IMR-90 (cell line): Measurements from ENCODE around the gene ME1. TPM values are rescaled to one million over a fixed set of nuclear protein-coding genes. Genes with fewer than 3 reads are reported as not detected.

Experiments used
- ATAC-seq: fragments of 200-7000 bp; cut with Tn5 transposase; 2 replicates; pipeline ENCODE4 v1.9.1; 2020; ENCODE audit warnings: low read depth, mild to moderate bottlenecking, moderate library complexity
- BruUV-seq: library from RNA; stranded (reverse); fragments of 400-500 nt; replicated peaks from 2 replicates; lab custom pipeline; 2021; lab: Mats Ljungman, UMichigan
- CTCF ChIA-PET: fragments of 300-600 bp; formaldehyde crosslinking; extraction: SDS; loops from one replicate; lab custom pipeline; 2021; ENCODE audit warnings: antibody characterized with exemption; lab: Yijun Ruan, JAX
- POLR2A ChIA-PET: fragments of 300-600 bp; sonication (Branson Sonifier 250); formaldehyde crosslinking; loops from one replicate; lab custom pipeline; 2022; ENCODE audit warnings: antibody characterized with exemption; ENCODE audit not compliant: unreplicated experiment; lab: Charles Lee
- DNase-seq: peaks from one replicate; pipeline ENCODE4 v3.0.0; 2013
- H2AFZ ChIP-seq: replicated peaks from 2 replicates; pipeline ENCODE3; 2013; ENCODE audit warnings: low read length, mild to moderate bottlenecking; ENCODE audit not compliant: poor library complexity
- H2AK5ac ChIP-seq: 2 replicates; pipeline ENCODE4 v1.6.1; 2013; ENCODE audit warnings: low read depth, low read length, inconsistent platforms
- H2AK9ac ChIP-seq: replicated peaks from 2 replicates; pipeline ENCODE3; 2013; ENCODE audit warnings: mild to moderate bottlenecking, low read depth, low read length, moderate library complexity; ENCODE audit not compliant: poor library complexity
- H2BK120ac ChIP-seq: 2 replicates; pipeline ENCODE4 v1.6.1; 2013; ENCODE audit warnings: low read depth, low read length, inconsistent platforms
- H2BK15ac ChIP-seq: 3 replicates; pipeline ENCODE4 v1.6.1; 2013; ENCODE audit warnings: low read depth, low read length, inconsistent platforms
- H2BK20ac ChIP-seq: 2 replicates; pipeline ENCODE4 v1.6.1; 2013; ENCODE audit warnings: low read depth, mild to moderate bottlenecking, inconsistent platforms, low read length, moderate library complexity
- H2BK5ac ChIP-seq: 2 replicates; pipeline ENCODE4 v1.6.1; 2013; ENCODE audit warnings: mild to moderate bottlenecking, low read depth, low read length, inconsistent platforms; ENCODE audit not compliant: poor library complexity, severe bottlenecking
- H3K14ac ChIP-seq: replicated peaks from 2 replicates; pipeline ENCODE4 v1.6.1; 2013; ENCODE audit warnings: low read depth, low read length, inconsistent platforms
- H3K18ac ChIP-seq: 2 replicates; pipeline ENCODE4 v1.6.1; 2013; ENCODE audit warnings: low read depth, low read length, control low read depth
- H3K23ac ChIP-seq: 2 replicates; pipeline ENCODE4 v1.6.1; 2013; ENCODE audit warnings: low read depth, low read length, inconsistent platforms
- H3K27ac ChIP-seq: 2 replicates; pipeline ENCODE4 v1.5.1; 2013; ENCODE audit warnings: mild to moderate bottlenecking, control low read depth, low read length; ENCODE audit not compliant: insufficient read depth
- H3K27me3 ChIP-seq: 2 replicates; pipeline ENCODE4 v1.6.1; 2013; ENCODE audit warnings: low read length; ENCODE audit not compliant: control insufficient read depth, insufficient read depth
- H3K36me3 ChIP-seq: 2 replicates; pipeline ENCODE4 v1.6.1; 2013; ENCODE audit warnings: low read length, mixed read lengths; ENCODE audit not compliant: control insufficient read depth, insufficient read depth
- H3K4ac ChIP-seq: 2 replicates; pipeline ENCODE4 v1.6.1; 2013; ENCODE audit warnings: low read depth, low read length, inconsistent platforms
- H3K4me1 ChIP-seq: 2 replicates; pipeline ENCODE4 v1.6.1; 2013; ENCODE audit warnings: low read length, mixed read lengths; ENCODE audit not compliant: control insufficient read depth, insufficient read depth
- H3K4me2 ChIP-seq: 2 replicates; pipeline ENCODE4 v1.6.1; 2013; ENCODE audit warnings: low read depth, mild to moderate bottlenecking, control low read depth, low read length, moderate library complexity
- H3K4me3 ChIP-seq: 2 replicates; pipeline ENCODE4 v1.5.1; 2013; ENCODE audit warnings: low read depth, mild to moderate bottlenecking, control low read depth, low read length, moderate library complexity; ENCODE audit not compliant: insufficient read depth
- H3K56ac ChIP-seq: 2 replicates; pipeline ENCODE4 v1.6.1; 2013; ENCODE audit warnings: low read length, inconsistent platforms; ENCODE audit not compliant: insufficient read depth; ENCODE audit errors: extremely low read depth
- H3K79me1 ChIP-seq, 2 experiments: 2 replicates each; pipeline ENCODE4 v1.6.1; 2013; ENCODE audit warnings: low read length in 2 of 2, inconsistent platforms in 1 of 2, low read depth in 1 of 2
- H3K9ac ChIP-seq: 2 replicates; pipeline ENCODE4 v1.6.1; 2013; ENCODE audit warnings: low read depth, low read length, control low read depth
- H3K9me1 ChIP-seq: 2 replicates; pipeline ENCODE4 v1.6.1; 2013; ENCODE audit warnings: low read length, inconsistent platforms; ENCODE audit not compliant: insufficient read depth
- H3K9me3 ChIP-seq: 2 replicates; pipeline ENCODE4 v1.6.1; 2013; ENCODE audit warnings: low read length; ENCODE audit not compliant: control insufficient read depth, insufficient read depth
- H4K20me1 ChIP-seq: 2 replicates; pipeline ENCODE4 v1.6.1; 2013; ENCODE audit warnings: low read length, inconsistent platforms; ENCODE audit not compliant: insufficient read depth
- H4K5ac ChIP-seq: 2 replicates; pipeline ENCODE4 v1.6.1; 2013; ENCODE audit warnings: mild to moderate bottlenecking, low read depth, low read length, control low read depth
- H4K8ac ChIP-seq, 2 experiments: 2 replicates each; pipeline ENCODE4 v1.6.1; 2013; ENCODE audit warnings: low read depth in 2 of 2, low read length in 2 of 2, control low read depth in 1 of 2, inconsistent platforms in 1 of 2
- H4K91ac ChIP-seq: 2 replicates; pipeline ENCODE4 v1.6.1; 2013; ENCODE audit warnings: low read depth, low read length, inconsistent platforms; ENCODE audit not compliant: insufficient read depth
- BHLHE40 ChIP-seq: fragments of 150-350 bp; IDR thresholded peaks from 2 replicates; pipeline ENCODE4 v1.6.1; 2016; ENCODE audit warnings: mild to moderate bottlenecking, low read depth, low read length
- CEBPB ChIP-seq: IDR thresholded peaks from 2 replicates; pipeline ENCODE4 v1.6.1; 2012; ENCODE audit warnings: low read depth, low read length, improper control_type of control experiment
- FOS ChIP-seq: fragments of 150-350 bp; IDR thresholded peaks from 2 replicates; pipeline ENCODE4 v1.6.1; 2016; ENCODE audit warnings: low read depth, low read length
- MAZ ChIP-seq: IDR thresholded peaks from 2 replicates; pipeline ENCODE4 v1.6.1; 2012; ENCODE audit warnings: low read depth, mild to moderate bottlenecking, low read length, improper control_type of control experiment, moderate library complexity, borderline replicate concordance
- NFE2L2 ChIP-seq: fragments of 150-350 bp; IDR thresholded peaks from 2 replicates; pipeline ENCODE4 v1.6.1; 2016; ENCODE audit warnings: low read depth, mild to moderate bottlenecking, low read length
- POLR2A ChIP-seq: IDR thresholded peaks from 2 replicates; pipeline ENCODE4 v1.6.1; 2012; ENCODE audit warnings: mild to moderate bottlenecking, low read depth, low read length
- RAD21 ChIP-seq: IDR thresholded peaks from 2 replicates; pipeline ENCODE4 v1.6.1; 2012; ENCODE audit warnings: low read length, improper control_type of control experiment
- WGBS, 2 experiments: methylation state at CpG; one replicate each; pipeline versions ENCODE4 v1.1.5 to v1.1.7; 2013; ENCODE audit warnings: missing lambda C conversion rate in 2 of 2; ENCODE audit not compliant: insufficient read length in 1 of 2; ENCODE audit errors: extremely low coverage in 2 of 2; 5-methylcytosine and 5-hydroxymethylcytosine counted together
- dilution Hi-C: fragments of 300-500 bp; cut with HindIII; formaldehyde crosslinking; loops from one replicate; pipeline ENCODE4 v1.14.3; 2018; ENCODE audit warnings: low sequenced_read_pairs; ENCODE audit not compliant: unreplicated experiment
- in situ Hi-C: fragments of 300-500 bp; cut with MboI; formaldehyde crosslinking; loops from 3 replicates; pipeline ENCODE4 v1.14.3; 2019; ENCODE audit warnings: low sequenced_read_pairs, inconsistent platforms, mixed read lengths
- intact Hi-C: fragments of 100-400 bp; cut with micrococcal nuclease; formaldehyde crosslinking; loops from 2 replicates; pipeline ENCODE4 v1.10.0; 2022
- polyA plus RNA-seq, 3 experiments: library from polyadenylated mRNA; depleted of rRNA; stranded (reverse); fragments of >200 nt; gene quantifications; 2 replicates each; pipeline ENCODE4 v1.2.3, GENCODE V29; 2012; ENCODE audit warnings: low replicate concordance in 1 of 3
- total RNA-seq: library from RNA; depleted of rRNA; stranded (reverse); fragments of >200 nt; gene quantifications from 2 replicates; pipeline ENCODE4 v1.2.3, GENCODE V29; 2012

The ME1 gene
- total and polyA plus RNA-seq, 2 of the 4 experiments (the other 2 are of a cell fraction), result 21.5 to 24.4 TPM

- H4K20me1 ChIP-seq, result no peaks in the 10 kb centered on the region
- no peak overlapping the region for H3K14ac ChIP-seq
- H3K18ac ChIP-seq, result peak overlapping the region; percentile 54; the same call in 1 of the 2 replicates
- H3K23ac ChIP-seq, result no peak overlapping the region
- no peaks in the 10 kb centered on the region for H3K9me1 ChIP-seq
- H3K36me3 ChIP-seq, result no peaks in the 10 kb centered on the region
- ChIA-PET POLR2A (no interaction called here), CTCF (interaction anchor here (1.5 kb wide), 1 partner anchor 31 kb away, joined by 4 read pairs; no protein-coding TSS in a partner anchor)
- H3K9me3 ChIP-seq, result no peaks in the 10 kb centered on the region
- no peaks in the 10 kb centered on the region for H3K79me1 ChIP-seq
- peak overlapping the region; percentile 44; the same call in 1 of the 2 replicates for H2BK120ac ChIP-seq
- WGBS, 2 experiments, result no CpG with 5 or more reads among the region's 2 CpGs
- no peak overlapping the region for H2BK5ac ChIP-seq
- in situ Hi-C loops, result no loop called here
- peak overlapping the region in 1 of 2 experiments; percentile 47; a peak in 2 of 4 replicates for H4K8ac ChIP-seq
- 0 out of 2 replicates have a peak overlapping the region, but pooled peaks have one; percentile 52 for H4K91ac ChIP-seq
- H3K4me2 ChIP-seq, result no peak overlapping the region
- no peak overlapping the region for H3K56ac ChIP-seq
- H3K27ac ChIP-seq, result no peak overlapping the region
- H3K4ac ChIP-seq, result 0 out of 2 replicates have a peak overlapping the region, but pooled peaks have one; percentile 33
- dilution Hi-C loops, result no loop called here
- no peak overlapping the region for H2AK9ac ChIP-seq
- peak; percentile 34; the same call in 1 of the 2 replicates for TF ChIP-seq BHLHE40
- peak; percentile 56; the same call in 1 of the 2 replicates for TF ChIP-seq FOS
- no peak for TF ChIP-seq MAZ
- 0 out of 2 replicates have a peak, but pooled peaks have one; percentile 13 for TF ChIP-seq CEBPB
- TF ChIP-seq POLR2A, result no peak
- no peak for TF ChIP-seq RAD21
- TF ChIP-seq NFE2L2, result no peak
- intact Hi-C loops, result no loop called here
- 0 out of 2 replicates have a peak overlapping the region, but pooled peaks have one; percentile 69 for H2BK20ac ChIP-seq
- no TSS peak for BruUV-seq
- no peak overlapping the region for H4K5ac ChIP-seq
- 0 out of 2 replicates have a peak, but pooled peaks cover 3% of the 10 kb centered on the region for H3K4me1 ChIP-seq
- no peak overlapping the region for H2AFZ ChIP-seq
- DNase-seq (peak; percentile 73), ATAC-seq (peak; percentile 85)
- no peak overlapping the region for H3K4me3 ChIP-seq
- H2AK5ac ChIP-seq, result no peak overlapping the region
- H2BK15ac ChIP-seq, result no peak overlapping the region
- H3K9ac ChIP-seq, result no peak overlapping the region
- no peaks in the 10 kb centered on the region for H3K27me3 ChIP-seq
Measured at GRCh38 chr6:83265384-83265783, 165.5 kb downstream of the ME1 start.
